ENCODE measurements around the gene DPYSL3. TPM values are rescaled to one million over a fixed set of nuclear protein-coding genes. Genes with fewer than 3 reads are reported as not detected.
"Not testable (repeated sequence)": the region's sequence is repeated elsewhere in the genome, so short reads cannot be mapped to it uniquely, and the experiment has no call there.

DPYSL3 gene
- total RNA-seq = 37.1 and 50.0 TPM in 2 replicates

DNA sequence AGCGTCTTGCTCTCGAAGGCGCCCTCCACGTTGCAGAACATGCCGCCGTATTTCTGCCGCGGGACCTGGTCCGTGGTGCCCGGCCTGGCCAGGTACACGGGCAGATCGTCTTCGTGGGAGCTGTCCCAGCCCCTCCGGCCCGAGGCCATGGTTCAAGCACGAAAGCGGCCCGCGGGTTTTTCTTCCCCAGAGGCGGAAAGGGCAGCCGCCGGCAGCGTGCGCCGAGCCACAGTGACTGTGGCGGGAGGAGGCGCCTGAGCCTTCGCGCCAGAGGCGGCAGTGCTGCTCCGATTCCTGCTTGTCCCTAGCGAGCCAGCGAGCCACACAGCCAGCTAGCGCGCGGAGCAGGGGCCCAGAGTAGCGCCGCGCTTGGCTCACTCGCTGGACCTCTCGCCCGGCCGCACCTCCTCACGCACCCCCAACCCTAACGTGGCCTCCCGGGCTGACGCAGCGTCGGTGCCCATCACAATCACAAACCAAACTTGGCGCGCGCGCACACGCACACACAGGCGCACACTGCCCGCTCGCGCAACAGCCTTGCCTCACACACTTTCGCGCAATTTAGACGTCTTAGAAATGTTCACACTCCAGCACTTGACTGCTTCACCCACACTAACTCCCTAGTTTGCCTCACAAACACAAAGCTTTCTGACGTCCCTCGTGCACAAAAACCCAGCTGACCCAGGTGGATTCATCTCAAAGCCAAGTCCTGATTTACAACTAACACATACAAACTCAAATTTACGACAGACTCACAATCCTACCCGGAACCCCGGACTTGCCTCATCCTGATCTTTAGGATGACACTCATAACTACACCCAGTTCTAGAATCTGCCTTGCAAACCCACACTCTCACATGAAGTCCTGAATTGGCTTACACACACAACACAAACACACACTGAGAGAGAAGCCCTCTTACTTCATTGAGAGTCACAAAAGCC, at the start of gene DPYSL3:
Gene DPYSL3 (minus strand): TSS at position 359 of the 942 bp plus-strand sequence. CDS start 210 bp downstream, at position 149.
- DNase-seq = peak; percentile 88

DNA sequence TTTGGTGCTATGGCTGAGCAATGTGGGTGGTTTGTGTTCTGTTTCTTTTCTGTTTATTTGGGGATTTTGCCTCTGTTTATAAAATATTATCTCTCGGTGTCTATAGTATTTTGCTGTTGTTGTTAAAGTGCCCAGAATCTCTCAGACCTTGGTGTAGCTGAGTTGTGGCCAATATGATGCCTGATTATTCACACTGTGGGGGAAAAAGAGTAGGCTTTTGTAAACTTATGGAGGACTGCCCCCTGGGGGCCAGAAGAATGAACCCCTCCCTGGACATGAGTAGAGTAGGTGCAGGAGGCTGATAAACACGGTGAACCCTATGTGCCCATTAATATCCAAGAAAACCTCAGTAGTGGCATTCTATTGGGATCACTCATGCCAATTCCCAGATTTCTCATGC, 49.0 kb upstream of the DPYSL3 start:
- DNase-seq = peak; percentile 90

DNA sequence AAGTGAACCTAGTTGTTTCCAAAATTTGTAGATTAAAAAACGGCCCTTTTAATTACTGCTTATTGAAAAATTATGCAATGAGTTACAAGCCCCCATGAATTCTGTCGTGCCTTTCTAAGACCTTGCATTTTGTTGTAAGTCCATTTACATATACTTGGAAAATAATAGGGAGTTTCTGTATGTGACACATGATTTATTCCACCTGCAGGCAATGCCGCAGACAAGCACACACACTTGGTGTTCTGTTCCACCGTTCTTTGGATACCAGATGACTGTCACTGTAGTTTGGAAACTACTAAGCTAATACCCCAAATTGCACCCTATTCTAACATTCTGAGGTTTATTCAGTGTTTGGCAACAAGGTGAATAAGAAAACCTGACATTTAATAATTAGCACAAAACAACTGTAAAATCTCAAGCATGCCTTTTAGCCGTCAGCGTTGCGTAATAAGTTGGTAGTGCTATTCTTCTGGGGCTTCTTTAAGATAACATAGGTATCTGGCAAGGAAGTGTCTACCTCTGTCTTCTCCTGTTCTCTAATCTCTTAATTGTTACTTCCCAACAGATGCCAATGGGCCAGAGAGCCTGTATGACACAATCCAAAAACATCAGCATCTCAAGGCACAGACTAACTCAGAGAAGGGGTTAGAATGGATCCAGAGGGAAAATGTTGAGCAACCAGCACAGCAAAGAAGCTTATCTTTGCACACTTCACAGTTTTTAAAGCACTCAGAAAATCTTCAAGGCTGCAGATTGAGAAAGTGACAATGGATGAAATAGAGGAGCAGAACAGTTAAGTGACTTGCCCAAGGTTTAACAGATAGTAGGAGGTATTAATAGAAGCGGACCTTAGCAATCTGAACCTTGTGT, 48.2 kb upstream of the DPYSL3 start:
- no peak for DNase-seq

DNA sequence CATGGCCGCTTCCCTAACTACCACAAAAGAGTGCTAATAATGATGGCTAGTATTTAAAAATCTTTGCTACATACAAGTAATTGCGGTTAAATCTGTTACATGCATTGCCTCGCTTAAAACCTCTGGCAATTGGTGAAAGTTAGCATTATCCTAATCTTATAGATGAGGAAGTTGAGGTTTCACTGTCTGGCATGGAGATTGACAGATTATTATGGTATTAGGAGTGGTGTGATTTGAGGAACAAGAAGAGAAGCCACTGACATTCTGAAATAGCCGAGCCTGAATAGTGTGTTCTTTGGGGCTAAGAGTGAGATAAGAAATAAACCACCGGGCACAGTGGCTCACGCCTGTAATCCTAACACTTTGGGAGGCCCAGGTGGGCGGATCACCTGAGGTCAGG, 45.3 kb upstream of the DPYSL3 start:
- no peak for DNase-seq

DNA sequence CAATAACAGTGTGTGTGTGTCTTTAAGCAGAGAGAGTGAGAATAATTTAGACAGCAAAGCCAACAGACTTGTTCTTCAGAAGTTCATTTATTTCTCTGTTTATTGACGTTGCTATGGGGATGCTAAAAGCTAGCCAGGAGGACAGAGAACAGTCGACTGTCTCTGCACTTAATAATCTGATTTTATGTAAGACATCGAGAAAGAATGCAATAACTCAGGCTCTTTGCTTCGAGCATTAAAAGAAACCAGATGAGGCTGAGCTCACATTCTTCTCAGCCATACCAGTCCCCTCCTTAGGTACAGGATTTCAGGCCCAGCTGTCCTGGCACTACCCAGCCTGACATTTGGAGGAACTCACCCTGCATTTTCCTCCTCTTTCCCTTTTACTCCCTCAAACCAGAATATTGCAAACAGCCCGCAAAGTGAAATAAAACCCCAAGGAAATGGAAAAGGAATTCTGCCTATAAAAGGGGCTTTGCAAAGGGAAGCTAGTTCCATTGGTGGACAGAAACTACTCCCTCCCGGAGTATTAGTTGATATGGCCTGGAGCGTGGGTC, 44.5 kb upstream of the DPYSL3 start:
- no peak for DNase-seq

DNA sequence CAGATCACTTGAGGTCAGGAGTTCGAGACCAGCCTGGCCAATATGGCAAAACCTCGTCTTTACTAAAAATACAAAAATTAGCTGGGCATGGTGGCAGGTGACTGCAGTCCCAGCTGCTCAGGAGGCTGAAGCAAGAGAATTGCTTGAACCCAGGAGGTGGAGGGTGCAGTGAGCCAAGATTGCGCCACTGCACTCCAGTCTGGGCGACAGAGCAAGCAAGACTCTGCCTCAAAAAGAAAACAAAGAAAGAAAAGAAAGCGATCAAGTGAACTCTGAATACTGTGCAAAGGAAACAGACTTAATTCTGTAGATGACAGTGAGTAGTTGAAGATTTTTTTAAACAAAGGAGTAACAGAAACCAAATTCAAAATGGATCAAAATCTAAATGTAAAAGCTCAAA, 43.9 kb upstream of the DPYSL3 start:
- DNase-seq = not testable (repeated sequence)

DNA sequence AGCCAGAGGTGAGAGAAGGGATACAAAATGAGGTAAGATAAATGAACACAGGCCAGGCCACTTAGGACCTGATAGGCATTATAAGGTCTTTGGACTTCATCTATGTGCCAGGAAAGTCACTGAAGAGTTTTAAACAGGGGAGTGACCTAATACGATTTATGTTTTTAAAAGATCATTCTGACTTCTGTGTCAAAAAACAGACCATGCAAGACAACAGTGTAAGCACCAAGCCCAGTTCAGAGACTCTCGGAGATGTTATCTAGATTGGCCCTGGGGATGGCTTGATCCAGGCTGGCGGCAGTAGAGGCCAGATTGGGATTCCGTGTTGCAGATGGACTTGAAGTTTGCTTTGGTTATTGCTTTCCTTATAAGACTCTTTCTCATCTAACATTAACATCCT, 43.0 kb upstream of the DPYSL3 start:
- no peak for DNase-seq

DNA sequence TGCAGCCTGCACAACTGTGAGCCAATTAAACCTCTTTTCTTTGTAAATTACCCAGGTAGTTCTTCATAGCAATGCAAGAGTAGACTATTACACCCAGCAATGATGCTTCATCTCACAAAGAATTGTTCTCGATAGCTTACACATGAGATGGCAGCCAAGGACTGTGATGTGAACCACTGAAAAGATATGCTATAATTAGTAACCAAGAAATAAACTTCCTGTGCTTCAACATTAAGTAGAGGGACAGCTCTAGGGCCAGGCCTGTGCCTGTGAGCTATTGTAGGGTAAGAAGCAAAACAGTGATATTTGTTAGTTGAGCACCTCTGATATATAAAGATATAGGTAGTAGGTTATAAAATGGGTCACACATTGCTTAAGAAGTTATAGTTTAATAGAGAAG, 41.8 kb upstream of the DPYSL3 start:
- peak; percentile 19 for DNase-seq

DNA sequence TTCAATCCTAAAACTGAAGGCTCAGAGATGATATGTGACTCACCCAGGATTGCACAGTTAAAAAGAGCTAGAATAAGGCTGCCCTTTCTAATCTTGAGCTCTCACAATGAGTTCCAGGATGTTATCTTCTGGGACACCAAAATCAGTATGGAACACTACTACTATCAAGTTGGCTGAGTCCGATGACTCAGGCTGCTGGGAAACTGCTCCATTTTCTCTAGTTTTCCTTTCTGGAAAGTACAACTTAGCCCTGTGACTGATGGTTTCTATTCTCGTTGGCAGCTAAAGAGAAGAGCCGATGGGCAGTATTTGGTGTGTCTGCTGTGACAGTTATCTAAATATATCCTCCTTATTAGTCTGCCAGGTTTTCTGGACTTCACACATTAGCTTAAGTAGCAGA, 37.9 kb upstream of the DPYSL3 start:
- peak; percentile 51 for DNase-seq

DNA sequence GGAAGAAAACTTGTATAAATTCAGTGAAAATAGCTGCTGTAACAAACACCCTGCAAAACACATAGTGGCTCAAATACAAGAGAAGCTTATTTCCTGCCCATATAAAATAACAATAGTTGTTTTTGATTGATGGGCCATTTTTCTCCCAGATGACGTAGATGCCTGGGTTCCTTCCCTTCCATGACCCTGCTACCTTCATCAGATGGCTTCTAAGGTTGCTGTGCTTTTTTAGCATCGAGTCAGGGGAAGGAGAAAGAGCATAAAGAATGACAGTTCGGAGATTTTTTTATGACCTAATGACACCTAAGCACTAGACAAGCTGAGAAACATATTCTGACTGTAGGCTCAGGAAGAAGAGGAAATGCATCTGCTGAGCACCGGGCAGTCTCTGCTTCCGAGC, 34.7 kb upstream of the DPYSL3 start:
- DNase-seq = peak; percentile 69

DNA sequence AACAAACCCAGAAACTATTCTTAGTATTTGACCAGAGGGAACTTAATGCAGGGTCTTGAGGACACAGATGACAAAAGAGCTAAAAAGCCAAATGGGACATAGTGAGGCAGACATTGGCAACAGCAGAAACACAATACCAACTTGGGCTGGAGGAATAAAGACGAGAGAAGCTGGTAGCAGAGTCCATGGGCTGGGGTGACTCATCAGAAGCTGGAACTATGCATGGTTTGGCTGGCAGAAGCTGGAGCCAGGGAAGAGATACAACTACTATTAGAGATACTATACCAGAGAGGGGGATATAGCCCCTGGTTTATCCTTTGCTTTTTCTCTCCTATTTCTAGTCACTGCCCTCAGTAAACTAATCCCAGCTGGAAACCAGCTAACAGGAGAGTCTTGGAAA, 29.2 kb upstream of the DPYSL3 start:
- peak; percentile 57 for DNase-seq

DNA sequence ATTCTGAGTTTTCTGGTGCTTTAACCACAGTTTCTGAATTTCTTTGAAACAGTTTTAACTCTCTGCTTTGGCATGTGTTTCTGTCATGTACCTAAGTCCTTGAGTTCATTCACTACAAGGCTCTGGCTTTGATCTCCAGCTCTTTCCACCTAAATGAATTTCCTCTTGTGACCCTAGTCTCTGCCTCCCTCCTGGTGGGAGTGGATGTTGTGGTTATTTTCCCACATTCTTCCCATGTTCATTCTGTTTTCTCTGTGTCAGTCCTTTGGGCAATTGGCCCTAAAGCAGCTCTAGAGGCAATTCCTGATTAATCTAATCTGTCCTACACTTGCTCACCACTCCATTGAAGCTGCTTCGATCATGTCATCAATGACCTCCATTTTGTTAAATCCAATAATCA, 28.4 kb upstream of the DPYSL3 start:
- no peak for DNase-seq

DNA sequence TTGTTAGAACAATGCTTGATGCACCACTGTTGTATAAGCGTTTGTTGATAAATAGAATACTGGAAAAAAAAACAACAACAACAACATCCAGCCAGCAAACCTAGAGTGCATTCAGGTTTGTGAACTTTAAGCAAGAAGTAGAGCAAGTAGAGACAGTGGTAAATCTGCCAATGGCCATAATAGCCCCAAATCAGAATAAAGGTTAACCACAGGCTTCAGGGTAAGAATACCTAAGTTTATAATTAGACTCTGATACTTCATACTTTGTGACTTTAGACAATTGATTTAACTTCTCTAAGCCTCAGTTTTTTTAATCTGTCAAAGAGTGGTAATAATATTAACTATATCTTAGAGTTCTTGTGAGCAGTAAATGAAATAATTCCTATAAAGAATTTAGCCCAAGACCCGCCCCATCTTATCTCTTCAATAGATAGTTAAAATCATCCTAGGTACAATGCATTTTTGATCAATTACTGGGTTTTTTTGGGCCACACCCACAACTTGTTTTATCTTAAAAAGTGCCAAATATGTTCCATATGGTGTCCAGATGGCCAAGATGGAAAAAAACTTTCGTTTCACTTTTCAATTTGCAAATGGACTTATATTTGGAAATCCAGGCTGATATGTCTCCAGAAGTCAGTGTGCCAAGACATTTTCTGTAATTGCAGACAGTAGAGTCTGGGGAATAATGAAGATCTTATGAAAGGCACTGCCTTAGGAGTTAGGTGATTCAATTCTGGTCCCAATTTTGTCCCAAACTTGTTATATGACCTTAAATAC, 24.5 kb upstream of the DPYSL3 start:
- DNase-seq = no peak

DNA sequence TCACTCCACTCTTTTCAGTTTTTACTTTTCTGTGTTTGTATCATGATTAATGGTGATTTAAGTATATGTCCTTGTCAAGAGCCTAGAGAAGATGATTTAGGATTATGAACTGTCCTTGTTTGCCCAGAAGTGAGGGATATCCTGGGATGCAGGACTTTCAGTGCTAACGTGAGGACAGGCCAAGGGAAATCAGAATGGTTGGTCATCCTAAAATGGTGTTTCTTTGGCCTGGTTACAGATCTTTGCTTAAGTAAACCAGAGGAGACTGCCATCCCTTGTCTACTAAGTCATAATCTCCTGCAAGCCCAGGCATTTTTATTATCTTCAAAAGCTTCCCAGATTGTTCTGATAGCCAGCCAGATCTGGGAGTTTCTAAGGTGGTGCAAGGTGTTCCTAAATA, 22.3 kb upstream of the DPYSL3 start:
- no peak for DNase-seq

DNA sequence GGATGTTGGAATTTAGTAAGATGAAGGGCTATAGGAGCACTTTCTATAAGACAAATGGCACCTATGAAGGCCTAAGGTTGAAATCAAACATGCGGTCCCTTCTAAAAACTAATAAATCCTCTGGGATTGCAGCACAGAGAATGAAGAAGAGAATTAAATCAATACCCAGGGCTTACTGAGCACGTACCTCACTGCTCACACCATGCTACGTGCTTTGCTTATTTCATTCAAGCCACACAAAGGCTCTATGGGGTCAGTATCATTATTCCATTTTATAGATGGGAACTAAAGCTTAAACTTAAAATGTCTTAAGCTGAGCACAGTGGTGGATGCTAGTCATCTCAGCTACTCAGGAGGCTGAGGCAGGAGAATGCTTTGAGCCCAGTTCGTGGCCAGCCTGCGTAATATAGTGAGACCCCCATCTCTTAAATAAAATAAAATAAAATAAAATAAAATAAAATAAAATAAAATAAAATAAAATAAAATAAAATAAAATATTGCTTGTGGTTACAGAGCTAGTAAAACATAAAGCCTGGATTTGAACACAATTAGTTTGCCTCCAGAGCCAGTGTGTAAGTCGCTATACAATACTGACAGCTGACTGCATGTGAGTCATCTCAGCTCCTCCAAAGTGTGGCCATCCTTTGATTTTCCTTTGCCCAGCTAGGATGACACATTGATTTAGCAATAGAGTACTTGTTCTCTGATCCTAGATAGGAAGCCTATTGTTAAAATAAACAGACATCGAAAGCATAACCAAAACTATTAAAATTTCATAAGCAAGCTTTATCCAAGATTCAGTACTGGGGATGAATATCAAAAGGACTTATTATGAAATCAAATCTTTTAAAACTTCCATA, 20.9 kb upstream of the DPYSL3 start:
- DNase-seq = peak; percentile 91

DNA sequence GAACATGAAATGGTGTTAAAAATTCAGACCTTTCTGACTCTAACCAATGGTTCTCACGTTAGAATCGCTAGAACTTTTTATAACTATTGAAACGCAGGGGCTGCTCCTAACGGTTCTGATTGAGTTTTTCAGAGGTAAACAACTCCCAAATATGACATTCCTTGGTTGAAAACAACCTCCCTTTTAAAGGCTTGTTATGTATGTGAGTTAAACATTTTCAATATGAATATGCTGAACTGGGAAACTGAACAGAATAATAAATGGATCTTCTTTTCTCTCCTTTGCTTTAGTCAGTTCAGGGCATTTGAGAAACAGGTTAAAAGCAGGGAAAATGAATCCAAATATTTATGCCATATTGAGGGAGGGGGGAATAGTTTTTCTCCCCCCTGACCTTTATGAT, 13.2 kb upstream of the DPYSL3 start:
- DNase-seq = no peak

DNA sequence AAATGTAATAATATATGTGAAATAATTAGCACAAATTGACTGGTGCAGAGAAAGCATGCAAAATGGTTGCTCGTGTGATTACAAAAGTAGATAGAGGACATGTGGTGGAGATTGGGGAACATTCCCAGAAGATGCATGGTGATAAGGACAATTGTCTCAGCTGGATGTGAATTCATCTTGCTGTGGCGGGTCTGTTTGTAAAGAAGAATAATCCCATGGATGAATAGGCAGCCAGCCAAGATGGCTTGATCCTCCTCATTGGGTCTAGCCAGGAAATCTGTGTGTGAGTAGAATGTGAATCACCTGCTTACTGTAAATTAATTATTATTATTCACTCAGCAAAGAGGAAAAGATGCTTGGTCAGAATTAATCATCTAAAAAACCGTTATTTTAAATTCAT, 12.6 kb upstream of the DPYSL3 start:
- peak; percentile 83 for DNase-seq

DNA sequence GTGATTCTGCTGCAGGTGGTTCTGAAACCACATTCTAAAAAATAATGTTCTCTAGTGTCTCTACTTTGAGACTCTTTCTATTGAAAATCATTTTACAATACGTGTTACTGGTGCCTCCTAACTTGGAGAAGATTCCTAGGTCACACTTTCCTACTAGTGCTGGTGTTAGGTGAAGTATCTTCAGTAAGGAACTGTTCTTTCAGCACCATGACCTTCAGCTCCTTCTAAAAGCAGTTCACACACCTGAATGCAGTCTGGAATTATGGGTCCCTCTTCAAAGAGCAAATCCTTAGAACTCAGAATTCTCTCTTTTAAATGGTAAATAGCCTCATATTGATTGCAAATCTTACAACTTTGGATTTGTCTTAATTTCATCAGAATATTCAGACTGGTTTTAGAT, 10.6 kb upstream of the DPYSL3 start:
- no peak for DNase-seq

DNA sequence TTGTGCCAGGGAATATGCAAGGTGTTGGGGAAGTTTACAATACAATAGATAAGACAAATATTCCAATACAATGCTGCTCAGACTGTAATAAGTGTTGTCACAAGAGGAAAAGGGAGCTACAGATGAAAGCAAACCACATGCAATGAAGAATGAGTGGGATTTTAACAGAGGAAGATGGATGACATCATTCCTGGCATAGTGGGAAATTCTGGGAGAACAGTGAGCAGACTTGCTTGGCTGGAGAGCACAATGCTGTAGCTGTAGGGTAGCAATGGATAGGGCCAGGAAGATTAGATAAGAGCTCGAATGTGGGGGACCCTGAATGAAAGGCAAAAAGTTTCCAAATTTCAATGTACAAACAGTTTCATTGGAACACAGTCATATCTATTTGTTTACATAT, 9.5 kb upstream of the DPYSL3 start:
- no peak for DNase-seq

DNA sequence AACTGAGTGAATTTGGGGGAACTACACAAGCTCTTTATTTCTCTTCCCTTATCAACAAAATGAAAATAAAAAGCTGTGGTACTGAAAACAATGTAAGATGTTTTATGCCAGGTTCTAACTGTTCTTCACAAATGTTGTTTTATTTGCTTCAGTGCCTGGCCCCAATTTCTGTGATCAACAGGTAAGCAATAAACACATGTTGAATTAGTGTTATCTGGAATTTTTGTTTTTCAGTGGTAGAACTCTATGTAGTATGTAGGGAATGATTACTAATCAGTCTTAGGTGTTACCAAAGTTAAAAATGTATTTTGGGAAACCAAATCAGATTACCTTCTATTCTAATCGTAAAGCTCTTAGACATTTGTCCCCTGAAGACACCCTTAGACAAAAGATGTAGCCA, 7.5 kb upstream of the DPYSL3 start:
- no peak for DNase-seq

DNA sequence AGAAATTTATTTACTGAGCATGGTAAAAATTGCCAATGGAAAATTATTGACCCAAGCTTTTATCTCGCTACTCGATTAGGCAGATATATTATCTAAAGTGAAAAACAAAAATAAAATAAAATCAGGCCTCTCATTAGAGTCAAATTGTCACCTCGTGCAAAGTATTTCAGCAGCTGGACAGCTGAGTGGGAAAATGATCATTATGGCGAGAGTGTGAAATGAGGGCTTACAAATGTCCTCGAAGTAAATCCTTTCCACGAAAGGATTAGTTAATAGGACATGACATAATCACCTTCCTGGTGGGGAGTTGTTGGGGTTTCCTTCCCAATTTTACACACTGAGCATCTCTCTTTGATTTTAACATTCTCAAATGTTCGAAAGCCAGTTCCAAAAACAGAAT, 5.4 kb upstream of the DPYSL3 start:
- no peak for DNase-seq
